Transverse colon (tissue), 4 donors: ENCODE measurements around the gene PTTG1.

Experiments
- CTCF ChIP-seq, 5 experiments: fragments of 200-600 bp in 3 of 5; fragments of 450-650 bp in 2 of 5; sonication (generic) in 3 of 5; IDR thresholded peaks; 1 replicate in 2 of 5; 2 replicates in 3 of 5; pipeline ENCODE4 v1.5.1; 2016 to 2017; ENCODE audit warnings: antibody characterized with exemption in 5 of 5, inconsistent platforms in 3 of 5, mild to moderate bottlenecking in 2 of 5, moderate library complexity in 1 of 5
- EP300 ChIP-seq: sonication (generic); formaldehyde crosslinking; IDR thresholded peaks from one replicate; pipeline ENCODE4 v1.6.1; 2017; ENCODE audit warnings: antibody characterized with exemption, low read depth
- POLR2A ChIP-seq: fragments of 450-650 bp; IDR thresholded peaks from one replicate; pipeline ENCODE4 v1.6.1; 2016; ENCODE audit warnings: antibody characterized with exemption, mild to moderate bottlenecking, moderate library complexity
- POLR2AphosphoS5 ChIP-seq, 3 donors: sonication (generic); formaldehyde crosslinking; IDR thresholded peaks; one replicate each; pipeline ENCODE4 v1.6.1; 2016; ENCODE audit warnings: antibody characterized with exemption in 3 of 3

GRCh38 chr5:160475864-160476438 lies 54.3 kb downstream of the PTTG1 start:
- TF ChIP-seq CTCF (IDR thresholded peaks at IDR 0.05), result no peak
- no peak for TF ChIP-seq POLR2A
- TF ChIP-seq POLR2AphosphoS5 (IDR thresholded peaks at IDR 0.05), result no peak
- TF ChIP-seq EP300, result no peak
